ENCODE measurements around the gene ECPAS. TPM values are rescaled to one million over a fixed set of nuclear protein-coding genes. Genes with fewer than 3 reads are reported as not detected.

The ECPAS gene
- total RNA-seq, 1 experiment from 2014 or later: 123 TPM

DNA sequence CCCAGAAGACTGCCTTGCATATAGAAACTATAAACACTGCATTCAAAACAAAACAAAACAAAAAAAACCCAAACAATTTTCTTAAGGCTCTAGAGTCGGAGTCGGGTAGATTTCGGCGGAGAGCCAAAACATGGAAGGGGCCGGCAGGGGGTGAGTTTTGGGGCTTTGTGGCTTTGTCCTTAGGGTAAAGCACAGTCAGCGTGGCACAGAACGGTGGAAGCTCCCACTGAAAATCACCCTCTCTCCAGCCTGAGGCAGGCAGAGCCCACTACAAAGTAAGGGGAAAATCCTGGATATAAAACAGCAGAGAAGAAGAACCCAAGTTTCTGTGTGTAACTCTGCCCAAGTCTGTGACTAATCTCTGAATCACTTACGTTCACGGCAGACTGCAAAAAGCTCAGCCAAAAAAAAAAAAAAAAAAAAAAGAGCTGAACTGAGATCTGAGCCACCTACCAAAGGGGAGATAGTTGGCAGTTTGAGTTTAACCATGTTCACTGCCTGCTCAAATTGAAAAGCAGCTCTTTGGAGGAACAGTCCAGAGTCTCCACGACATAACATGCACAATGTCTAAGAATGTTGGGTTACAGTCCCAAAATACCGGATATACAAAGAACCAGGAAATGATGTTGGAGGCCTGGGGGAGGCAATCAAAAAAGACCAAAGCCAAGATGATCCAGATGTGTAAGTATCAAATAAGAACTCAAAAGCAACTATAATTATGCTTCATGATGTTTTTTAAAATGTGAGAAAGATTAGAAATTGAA lies 127.5 kb downstream of the ECPAS start:
- Histone ChIP-seq H3K36me3 (ENCODE audit: low read depth) (peaks cover under 1% of the 10 kb centered on the region; the same call in 1 of the 2 replicates), H3F3A (ENCODE audit: insufficient read depth, low read depth) (peaks cover 5% of the 10 kb centered on the region; the same call in 1 of the 2 replicates), H3K79me2 (ENCODE audit: low read depth) (no peaks in the 10 kb centered on the region), H3K4me3 (no peak overlapping the region), H3K4me1 (replicated peaks; ENCODE audit: insufficient read depth) (peaks cover 5% of the 10 kb centered on the region), H3K9me3 (ENCODE audit: insufficient read depth, low read depth) (no peaks in the 10 kb centered on the region), H3K27ac (no peak overlapping the region), H2AFZ (no peak overlapping the region), H4K20me1 (ENCODE audit: insufficient read depth) (no peaks in the 10 kb centered on the region), H3K4me2 (peak overlapping the region; percentile 55), H3K27me3 (ENCODE audit: insufficient read depth, low read depth) (no peaks in the 10 kb centered on the region), H3K9me2 (ENCODE audit: insufficient read depth) (no peaks in the 10 kb centered on the region)
- TF ChIP-seq EZH2 (IDR thresholded peaks at IDR 0.05; ENCODE audit: low read depth) (no peak), CTCF (conservative IDR thresholded peaks at IDR 0.05) (no peak)
- ChIA-PET POLR2A (ENCODE audit: unreplicated experiment) (interaction anchor here (0.5 to 0.6 kb wide), 2 partner anchors 224 to 1110 kb away, joined by 3 to 11 read pairs; no protein-coding TSS in a partner anchor), CTCF (interaction anchor here (0.5 to 0.7 kb wide), 10 partner anchors 170 to 1173 kb away, joined by 3 to 7 read pairs (median 3); no protein-coding TSS in a partner anchor)
- intact Hi-C loops (cut with micrococcal nuclease; ENCODE audit: unreplicated experiment): no loop called here
- TSS peak; percentile 18 for BruUV-seq (replicated peaks)
- peak; percentile 40 to 70 for DNase-seq

- POLR2A ChIA-PET (ENCODE audit: unreplicated experiment): no interaction called here
- Histone ChIP-seq H4K20me1 (ENCODE audit: insufficient read depth) (no peaks in the 10 kb centered on the region), H3K4me2 (no peak overlapping the region), H3K4me3 (no peak overlapping the region), H3F3A (ENCODE audit: insufficient read depth, low read depth) (peaks cover 8% of the 10 kb centered on the region; the same call in 1 of the 2 replicates), H2AFZ (no peak overlapping the region), H3K79me2 (ENCODE audit: low read depth) (no peaks in the 10 kb centered on the region), H3K9me3 (ENCODE audit: insufficient read depth, low read depth) (no peaks in the 10 kb centered on the region; the same call in 1 of the 2 replicates), H3K9me2 (ENCODE audit: insufficient read depth) (no peaks in the 10 kb centered on the region), H3K27ac (no peak overlapping the region), H3K27me3 (ENCODE audit: insufficient read depth, low read depth) (no peaks in the 10 kb centered on the region), H3K36me3 (ENCODE audit: low read depth) (no peaks in the 10 kb centered on the region), H3K4me1 (replicated peaks; ENCODE audit: insufficient read depth) (peaks cover 5% of the 10 kb centered on the region)
- intact Hi-C loops (cut with micrococcal nuclease; ENCODE audit: unreplicated experiment): no loop called here
- no TSS peak for BruUV-seq (replicated peaks)
- TF ChIP-seq CTCF (conservative IDR thresholded peaks at IDR 0.05) (no peak), EZH2 (IDR thresholded peaks at IDR 0.05; ENCODE audit: low read depth) (no peak)
- DNase-seq: no peak
- CTCF ChIA-PET: no interaction called here
Observed at GRCh38 chr9:111352545-111352944, 131.6 kb downstream of the ECPAS start.

DNA sequence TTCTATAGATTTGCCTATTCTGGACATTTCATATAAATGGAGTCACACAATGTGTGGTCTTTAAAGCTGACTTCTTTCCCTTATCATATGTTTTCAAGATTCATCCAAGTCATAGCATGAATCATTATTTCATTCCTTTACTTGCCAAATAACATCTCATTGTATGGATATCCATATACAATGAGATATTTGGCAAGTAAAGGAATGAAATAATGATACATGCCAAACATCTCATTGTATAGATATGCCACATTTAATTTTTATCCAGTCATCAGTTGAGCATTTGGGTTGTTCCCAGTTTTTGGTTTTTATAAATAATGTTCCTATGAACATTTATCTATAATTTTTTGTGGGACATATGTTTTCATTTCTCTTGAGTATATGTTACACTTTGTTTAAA lies 133.6 kb downstream of the ECPAS start:
- DNase-seq: no peak
- Histone ChIP-seq H3K79me2 (ENCODE audit: low read depth) (no peaks in the 10 kb centered on the region), H3K4me1 (replicated peaks; ENCODE audit: insufficient read depth) (no peaks in the 10 kb centered on the region), H3K36me3 (ENCODE audit: low read depth) (no peaks in the 10 kb centered on the region), H3K27ac (no peak overlapping the region), H3K9me3 (ENCODE audit: insufficient read depth, low read depth) (no peaks in the 10 kb centered on the region; the same call in 1 of the 2 replicates), H3K27me3 (ENCODE audit: insufficient read depth, low read depth) (no peaks in the 10 kb centered on the region), H3K4me3 (no peak overlapping the region), H3K9me2 (ENCODE audit: insufficient read depth) (no peaks in the 10 kb centered on the region), H3F3A (ENCODE audit: insufficient read depth, low read depth) (peaks cover 9% of the 10 kb centered on the region; the same call in 1 of the 2 replicates), H2AFZ (no peak overlapping the region), H4K20me1 (ENCODE audit: insufficient read depth) (no peaks in the 10 kb centered on the region), H3K4me2 (no peak overlapping the region)
- TF ChIP-seq CTCF (conservative IDR thresholded peaks at IDR 0.05) (no peak), EZH2 (IDR thresholded peaks at IDR 0.05; ENCODE audit: low read depth) (no peak)
- ChIA-PET CTCF (no interaction called here), POLR2A (ENCODE audit: unreplicated experiment) (interaction anchor here (0.5 kb wide), 1 partner anchor 686 kb away, joined by 3 read pairs; no protein-coding TSS in a partner anchor)
- no TSS peak for BruUV-seq (replicated peaks)
- intact Hi-C loops (cut with micrococcal nuclease; ENCODE audit: unreplicated experiment): no loop called here

Measured in PC-9 (cell line).